Muscle of leg (tissue), 11 donors: Measurements from ENCODE around the gene LDAH. TPM values are rescaled to one million over a fixed set of nuclear protein-coding genes. Genes with fewer than 3 reads are reported as not detected.

ENCODE experiments used
- DNase-seq: peaks from one replicate; pipeline ENCODE4 v3.0.0; 2013
- H3K27ac ChIP-seq: one replicate; pipeline ENCODE4 v1.5.1; 2013; ENCODE audit warnings: mild to moderate bottlenecking, low read length, control low read depth
- H3K27me3 ChIP-seq: one replicate; pipeline ENCODE4 v1.6.1; 2013; ENCODE audit warnings: low read length; ENCODE audit not compliant: control insufficient read depth, insufficient read depth
- H3K36me3 ChIP-seq: one replicate; pipeline ENCODE4 v1.6.1; 2013; ENCODE audit warnings: low read length; ENCODE audit not compliant: control insufficient read depth, insufficient read depth
- H3K4me1 ChIP-seq: one replicate; pipeline ENCODE4 v1.6.1; 2013; ENCODE audit warnings: low read length; ENCODE audit not compliant: control insufficient read depth, insufficient read depth
- H3K4me3 ChIP-seq: one replicate; pipeline ENCODE4 v1.5.1; 2013; ENCODE audit warnings: low read length, control low read depth
- H3K9me3 ChIP-seq: replicated peaks from 2 replicates; pipeline ENCODE4 v1.6.1; 2013; ENCODE audit warnings: low read depth, low read length; ENCODE audit not compliant: control insufficient read depth
- WGBS: methylation state at CpG from one replicate; pipeline ENCODE4 v1.1.5; 2013; ENCODE audit warnings: missing lambda C conversion rate; ENCODE audit not compliant: insufficient coverage; 5-methylcytosine and 5-hydroxymethylcytosine counted together
- polyA plus RNA-seq, 8 donors: library from polyadenylated mRNA; unstranded; fragments of 120-200 nt; gene quantifications; one replicate each; pipeline versions ENCODE4 v1.2.1 to v1.2.3, GENCODE V29; 2013; ENCODE audit warnings: inconsistent platforms in 1 of 8, low replicate concordance in 1 of 8; ENCODE audit not compliant: insufficient read length in 8 of 8, insufficient read depth in 1 of 8
- total RNA-seq: library from RNA; stranded (reverse); fragments of 120-200 nt; gene quantifications from one replicate; pipeline ENCODE4 v1.2.4, GENCODE V29; 2013

Gene LDAH
- total and polyA plus RNA-seq, 9 donors: 8.5 to 15.5 (median 10.9) TPM

DNA sequence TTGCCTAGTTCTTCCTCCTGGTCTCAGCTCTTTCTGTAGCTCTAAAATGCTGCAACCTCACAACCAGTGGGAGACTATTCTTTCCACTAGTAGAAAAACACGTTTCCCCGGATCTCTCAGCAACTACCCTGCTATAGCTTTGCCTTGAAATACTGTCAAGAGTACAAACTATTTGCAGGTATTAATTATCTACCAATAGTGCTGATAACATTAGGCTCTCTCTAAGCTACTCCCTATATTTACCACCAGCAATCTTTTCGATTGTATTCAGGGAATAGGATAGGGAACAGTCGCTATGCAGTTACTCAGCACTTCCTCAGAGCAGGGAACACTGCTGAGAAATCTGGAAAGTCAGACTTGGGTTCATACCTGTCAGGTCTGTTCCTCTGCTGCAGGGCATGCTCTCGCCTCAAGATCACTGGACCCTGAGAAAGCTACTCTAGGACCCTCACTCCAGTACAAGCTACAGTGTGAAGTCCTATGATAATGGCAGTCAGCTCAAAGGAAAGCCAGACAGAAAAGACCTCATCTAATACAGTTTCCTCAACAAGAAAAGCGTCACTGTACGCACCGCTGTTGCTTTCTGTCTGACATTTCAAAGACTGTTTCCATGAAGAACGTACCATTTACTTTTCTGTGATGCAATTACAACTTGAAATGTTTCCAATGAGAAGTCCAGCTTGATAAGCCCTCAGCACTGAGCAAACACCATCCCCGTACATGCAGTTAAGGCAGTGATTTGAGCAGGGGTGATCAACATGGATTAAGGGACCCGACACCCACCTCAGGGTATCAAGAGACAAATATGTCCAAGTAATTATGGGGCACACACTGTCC is 133.3 kb downstream of the LDAH start:
- H3K36me3 ChIP-seq: peaks cover 7% of the 10 kb centered on the region
- no peak overlapping the region for H3K27ac ChIP-seq
- no peaks in the 10 kb centered on the region for H3K27me3 ChIP-seq
- DNase-seq: no peak
- no peak overlapping the region for H3K4me3 ChIP-seq
- 78% methylated on average over 4 of the region's 11 CpGs for WGBS
- no peaks in the 10 kb centered on the region for H3K4me1 ChIP-seq
- H3K9me3 ChIP-seq: no peaks in the 10 kb centered on the region

DNA sequence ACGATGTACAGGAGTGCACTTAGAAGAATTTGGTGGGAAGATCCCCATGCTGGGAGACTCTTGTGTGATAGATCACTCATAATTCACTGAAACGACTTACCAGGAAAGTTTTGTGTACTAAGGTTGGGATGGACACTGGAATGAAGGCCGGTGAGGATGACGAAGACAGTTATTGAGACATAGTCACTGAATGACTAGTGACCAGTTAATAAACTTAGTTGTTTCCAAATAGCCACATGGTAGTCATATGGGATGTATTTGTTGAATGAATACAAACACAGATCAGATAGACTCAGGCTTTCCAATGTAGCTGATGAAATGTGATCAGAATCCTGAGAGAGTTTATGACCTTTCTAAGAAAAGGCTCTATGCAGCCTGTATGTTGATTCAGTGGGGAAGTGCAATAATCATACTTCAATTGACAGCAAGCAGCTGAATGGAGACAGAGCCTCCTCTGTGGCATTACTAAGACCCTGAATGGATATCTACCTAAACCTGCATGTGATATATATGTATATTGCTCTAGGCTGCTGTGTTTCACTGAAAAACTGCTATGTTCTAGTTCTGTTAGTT is 135.6 kb downstream of the LDAH start:
- peaks cover 11% of the 10 kb centered on the region for H3K36me3 ChIP-seq
- H3K9me3 ChIP-seq: no peaks in the 10 kb centered on the region
- H3K4me3 ChIP-seq: no peak overlapping the region
- 100% methylated on average over 1 of the region's 4 CpGs for WGBS
- H3K27me3 ChIP-seq: no peaks in the 10 kb centered on the region
- no peak overlapping the region for H3K27ac ChIP-seq
- H3K4me1 ChIP-seq: no peaks in the 10 kb centered on the region
- no peak for DNase-seq

DNA sequence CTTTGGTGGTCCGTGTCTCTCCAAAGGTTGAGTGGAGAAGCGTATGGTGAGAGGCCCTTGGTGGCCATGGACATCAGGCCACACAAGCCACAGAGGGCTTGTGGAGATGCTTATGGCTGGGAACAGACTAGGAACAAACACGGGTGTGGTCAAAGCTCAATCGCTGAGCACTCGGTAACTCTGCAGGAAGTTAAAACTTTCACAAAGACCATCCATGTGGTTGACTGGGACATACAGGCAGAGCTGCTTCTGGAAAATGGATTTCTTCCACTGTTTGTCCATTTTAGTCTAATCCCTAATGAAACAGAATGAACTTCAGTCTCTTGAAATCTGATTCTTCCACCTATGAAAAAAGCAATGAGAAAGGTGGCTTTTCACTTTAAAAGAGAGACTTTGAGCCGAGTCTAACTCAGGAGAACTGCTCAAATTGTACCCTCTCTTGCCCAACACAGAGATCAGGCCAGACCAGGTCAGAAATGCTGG is 138.3 kb downstream of the LDAH start:
- Histone ChIP-seq H3K36me3 (peaks cover 15% of the 10 kb centered on the region), H3K27ac (no peak overlapping the region), H3K27me3 (no peaks in the 10 kb centered on the region), H3K9me3 (no peaks in the 10 kb centered on the region), H3K4me3 (no peak overlapping the region), H3K4me1 (peaks cover 4% of the 10 kb centered on the region)
- WGBS: 82% methylated on average over 6 of the region's 6 CpGs
- no peak for DNase-seq

DNA sequence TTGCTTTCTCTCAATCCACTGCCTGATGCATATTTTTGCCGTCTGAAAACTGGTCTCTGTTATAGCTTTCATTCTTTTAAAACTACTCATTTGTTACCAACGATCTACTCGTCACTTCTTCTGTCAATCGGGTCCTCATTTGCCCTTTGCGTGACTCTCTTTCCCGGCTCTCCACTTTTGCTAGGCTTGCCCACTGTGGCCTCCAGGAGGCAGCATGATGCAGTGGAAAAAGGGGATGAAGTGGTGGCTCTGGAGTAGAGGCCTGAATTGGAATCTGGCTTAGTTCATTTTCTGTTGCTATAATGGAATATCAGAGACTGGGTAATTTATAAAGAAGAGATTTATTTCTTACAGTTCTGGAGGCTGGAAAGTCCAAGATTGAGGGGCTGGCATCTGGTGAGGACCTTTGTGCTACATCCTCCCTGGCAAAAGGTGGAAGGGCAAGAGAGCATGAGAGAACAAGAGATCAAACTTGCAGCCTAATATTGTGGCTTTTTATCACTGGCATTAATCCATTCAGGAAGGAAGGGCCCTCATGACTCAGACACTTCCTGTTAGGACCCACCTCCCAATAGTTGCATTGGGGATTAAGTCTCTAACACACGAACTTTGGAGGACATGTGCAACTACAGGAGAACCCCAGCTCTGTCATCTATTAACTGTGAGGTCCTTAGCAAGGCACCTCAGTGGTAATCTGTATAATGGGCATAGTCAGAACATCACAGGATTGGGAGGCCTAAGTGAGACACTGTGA is 140.6 kb downstream of the LDAH start:
- WGBS: 72% methylated on average over 4 of the region's 7 CpGs
- H3K9me3 ChIP-seq: no peaks in the 10 kb centered on the region
- no peak overlapping the region for H3K27ac ChIP-seq
- peaks cover 4% of the 10 kb centered on the region for H3K4me1 ChIP-seq
- no peak overlapping the region for H3K4me3 ChIP-seq
- peaks cover 15% of the 10 kb centered on the region for H3K36me3 ChIP-seq
- H3K27me3 ChIP-seq: no peaks in the 10 kb centered on the region
- DNase-seq: no peak

DNA sequence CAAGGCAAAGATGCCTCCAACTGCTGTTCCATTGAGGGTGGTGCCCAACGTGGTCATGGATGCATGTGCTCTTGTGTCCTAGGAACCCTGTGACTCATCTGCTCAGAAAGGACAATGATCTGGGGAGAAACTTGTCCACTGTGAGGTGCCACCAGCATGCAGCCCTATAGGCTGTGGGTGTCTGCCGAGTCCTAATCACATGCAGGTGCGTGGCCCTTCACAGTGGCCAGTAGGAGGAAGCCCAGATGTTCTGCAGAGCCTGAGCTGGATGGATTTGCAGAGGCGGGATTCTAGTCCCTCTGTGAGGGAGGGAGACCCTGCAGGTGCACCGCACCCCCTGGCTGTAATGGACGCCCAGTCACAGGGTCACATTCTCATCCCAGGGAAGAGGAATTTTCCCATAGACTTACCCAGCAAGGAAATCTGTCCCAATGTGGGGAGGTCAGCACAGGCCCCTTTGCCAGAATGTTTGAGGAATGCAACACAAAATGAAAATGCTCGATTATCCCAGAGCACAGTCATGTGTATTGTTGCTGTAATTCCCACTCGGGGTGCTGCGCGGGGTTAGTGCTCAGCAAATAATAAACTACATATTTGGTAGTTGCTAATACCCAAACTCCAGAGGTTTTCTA is 142.0 kb downstream of the LDAH start:
- H3K27ac ChIP-seq: no peak overlapping the region
- H3K9me3 ChIP-seq: no peaks in the 10 kb centered on the region
- peak; percentile 78 for DNase-seq
- WGBS: 51% methylated on average over 5 of the region's 10 CpGs
- H3K36me3 ChIP-seq: peaks cover 13% of the 10 kb centered on the region
- no peaks in the 10 kb centered on the region for H3K27me3 ChIP-seq
- H3K4me1 ChIP-seq: peaks cover 8% of the 10 kb centered on the region
- H3K4me3 ChIP-seq: no peak overlapping the region

DNA sequence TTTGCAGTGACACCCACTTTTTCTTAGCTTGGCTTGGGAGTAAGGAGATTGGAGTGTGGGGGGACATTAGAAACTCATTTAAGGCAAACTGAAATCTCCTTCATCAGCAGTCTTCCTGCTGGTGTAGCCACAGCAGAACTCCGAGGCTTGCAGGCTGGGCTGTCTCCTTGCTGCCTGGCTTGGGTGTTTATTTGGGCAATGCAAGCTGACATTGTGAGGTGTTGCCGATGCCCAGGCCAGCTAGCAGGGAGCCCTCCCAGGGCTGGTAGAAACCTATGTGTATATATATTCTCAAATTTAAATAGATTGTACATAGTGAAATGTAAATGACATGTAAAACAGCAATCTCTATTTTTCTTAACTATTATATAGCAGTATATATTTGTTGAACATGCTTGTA is 144.1 kb downstream of the LDAH start:
- Histone ChIP-seq H3K36me3 (peaks cover 8% of the 10 kb centered on the region), H3K4me3 (no peak overlapping the region), H3K9me3 (no peaks in the 10 kb centered on the region), H3K27ac (no peak overlapping the region), H3K4me1 (peaks cover 22% of the 10 kb centered on the region), H3K27me3 (peaks cover 15% of the 10 kb centered on the region)
- no peak for DNase-seq
- WGBS: no CpG with 5 or more reads among the region's 2 CpGs

DNA sequence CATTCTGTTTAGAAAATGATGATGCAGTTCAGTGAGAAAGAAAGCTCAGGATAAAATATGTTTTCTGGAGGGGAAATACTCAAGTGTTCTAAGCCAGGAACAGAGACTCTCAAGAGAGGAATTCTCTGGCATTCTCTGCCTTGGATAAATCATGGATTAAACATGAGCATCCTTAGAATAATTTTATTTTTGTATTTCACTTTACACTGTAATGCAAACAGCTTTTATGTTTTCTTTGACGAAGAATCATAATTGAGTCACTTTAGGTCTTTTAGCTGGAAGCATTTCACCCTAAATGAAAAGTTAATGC is 144.9 kb downstream of the LDAH start:
- WGBS: no CpG with 5 or more reads among the region's 1 CpG
- Histone ChIP-seq H3K36me3 (peaks cover 8% of the 10 kb centered on the region), H3K4me3 (no peak overlapping the region), H3K27me3 (peaks cover 18% of the 10 kb centered on the region), H3K27ac (no peak overlapping the region), H3K9me3 (no peaks in the 10 kb centered on the region), H3K4me1 (peaks cover 22% of the 10 kb centered on the region)
- DNase-seq: peak; percentile 78

DNA sequence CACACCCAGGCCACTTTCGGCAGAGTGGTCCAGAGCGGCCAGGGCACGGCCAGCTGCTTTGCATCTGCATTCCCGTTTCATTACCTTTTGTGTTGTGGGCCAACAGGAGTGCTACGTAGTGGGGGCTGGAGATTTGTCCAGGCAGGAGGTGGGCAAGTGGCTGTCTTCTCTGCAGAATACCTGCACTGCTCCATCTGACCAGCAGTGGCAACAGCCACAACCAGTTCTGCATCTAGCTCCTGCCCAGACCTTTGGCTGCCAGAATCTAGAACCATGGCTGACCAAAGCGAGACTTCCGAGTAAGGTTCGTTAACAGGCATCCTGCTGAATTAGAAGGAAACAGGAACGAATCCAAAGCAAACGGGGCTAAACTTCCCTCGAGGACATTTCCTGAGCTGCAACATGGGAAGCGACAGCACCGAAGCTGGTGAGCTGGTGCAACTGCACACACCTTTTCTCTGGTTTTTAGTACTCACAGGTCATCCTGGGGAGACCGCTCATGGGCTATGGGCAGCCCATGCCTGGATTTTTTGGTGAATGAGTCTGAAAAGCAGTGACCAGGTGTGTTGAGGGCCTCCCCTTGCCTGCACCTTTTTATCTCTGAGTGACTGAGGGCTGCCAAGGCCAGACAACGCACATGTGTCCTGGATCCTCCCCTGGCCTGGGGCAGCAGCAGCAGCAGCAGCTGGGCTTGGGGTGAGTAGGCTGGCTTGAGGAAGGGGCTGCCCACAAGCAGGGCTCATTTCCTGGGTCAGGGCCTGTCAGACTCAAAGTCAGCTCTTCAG is 145.4 kb downstream of the LDAH start:
- H3K27ac ChIP-seq: no peak overlapping the region
- no peak overlapping the region for H3K4me3 ChIP-seq
- DNase-seq: no peak
- peaks cover 23% of the 10 kb centered on the region for H3K27me3 ChIP-seq
- H3K9me3 ChIP-seq: no peaks in the 10 kb centered on the region
- peaks cover 5% of the 10 kb centered on the region for H3K36me3 ChIP-seq
- 67% methylated on average over 13 of the region's 15 CpGs for WGBS
- H3K4me1 ChIP-seq: peaks cover 22% of the 10 kb centered on the region

DNA sequence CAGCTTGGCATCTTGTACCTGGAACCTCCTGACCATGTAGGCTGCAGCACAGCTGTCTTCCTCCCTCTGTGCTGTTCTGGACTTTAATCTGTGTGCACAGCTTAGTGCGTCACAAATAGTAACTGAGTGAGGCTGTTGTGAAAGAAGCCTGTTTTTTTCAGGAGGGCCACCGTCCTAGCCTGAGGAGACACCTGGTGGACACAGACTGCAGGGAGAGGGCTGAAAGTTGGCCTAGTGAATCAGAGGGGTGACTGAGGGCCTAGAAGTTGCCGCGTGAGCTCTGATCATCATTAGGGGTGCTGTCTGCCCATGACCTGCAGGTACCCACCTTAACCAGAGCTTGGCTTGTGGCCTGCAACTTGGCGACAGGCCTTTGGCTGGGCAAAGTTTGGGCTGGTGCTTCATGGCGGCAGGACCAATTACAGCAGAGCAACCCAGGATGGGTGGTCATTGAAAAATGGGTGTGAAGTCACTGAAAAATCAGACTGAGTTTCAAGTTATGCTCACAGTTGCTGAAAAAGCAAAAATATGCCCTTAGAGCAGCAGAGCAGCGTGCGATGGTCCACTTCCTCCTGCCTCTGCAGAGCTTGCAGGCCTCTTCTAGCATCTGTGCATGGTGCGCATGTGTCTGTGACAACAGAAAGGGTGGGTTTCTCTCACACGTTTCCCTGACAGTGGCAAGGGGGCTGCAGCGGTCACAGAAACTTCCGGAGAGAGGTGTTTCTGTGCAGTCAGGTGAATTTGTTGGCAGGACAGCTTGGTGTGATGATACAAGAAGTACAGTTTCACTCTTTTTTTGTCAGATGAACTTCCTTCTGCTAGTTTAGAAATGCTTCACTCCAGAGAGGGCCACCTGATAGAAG is 146.3 kb downstream of the LDAH start:
- no peak for DNase-seq
- H3K27ac ChIP-seq: no peak overlapping the region
- H3K4me1 ChIP-seq: peaks cover 25% of the 10 kb centered on the region
- H3K36me3 ChIP-seq: peaks cover 3% of the 10 kb centered on the region
- no peaks in the 10 kb centered on the region for H3K9me3 ChIP-seq
- H3K4me3 ChIP-seq: no peak overlapping the region
- WGBS: 82% methylated on average over 9 of the region's 12 CpGs
- peaks cover 32% of the 10 kb centered on the region for H3K27me3 ChIP-seq
